ENCODE data around the gene HDAC2.

DNA sequence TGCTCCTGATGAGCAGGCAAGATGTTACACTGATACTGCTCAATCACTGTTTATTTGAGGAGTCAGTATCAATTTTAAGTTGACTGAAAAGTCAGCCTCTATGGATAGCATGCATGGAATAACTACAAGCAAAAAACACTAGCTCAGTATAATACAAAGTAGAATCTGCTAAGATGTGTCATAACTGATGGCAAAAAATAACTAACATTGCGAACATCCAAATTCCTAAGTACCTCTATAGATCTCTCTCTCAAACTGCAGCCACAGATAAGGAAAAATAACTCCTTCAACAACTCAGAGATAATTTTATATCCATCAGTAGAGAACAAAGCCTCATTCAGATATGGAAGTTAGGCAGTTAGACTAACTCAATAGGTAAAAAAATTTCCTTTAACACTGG lies 16.3 kb downstream of the HDAC2 start:
- TF ChIP-seq, protein P1, sequence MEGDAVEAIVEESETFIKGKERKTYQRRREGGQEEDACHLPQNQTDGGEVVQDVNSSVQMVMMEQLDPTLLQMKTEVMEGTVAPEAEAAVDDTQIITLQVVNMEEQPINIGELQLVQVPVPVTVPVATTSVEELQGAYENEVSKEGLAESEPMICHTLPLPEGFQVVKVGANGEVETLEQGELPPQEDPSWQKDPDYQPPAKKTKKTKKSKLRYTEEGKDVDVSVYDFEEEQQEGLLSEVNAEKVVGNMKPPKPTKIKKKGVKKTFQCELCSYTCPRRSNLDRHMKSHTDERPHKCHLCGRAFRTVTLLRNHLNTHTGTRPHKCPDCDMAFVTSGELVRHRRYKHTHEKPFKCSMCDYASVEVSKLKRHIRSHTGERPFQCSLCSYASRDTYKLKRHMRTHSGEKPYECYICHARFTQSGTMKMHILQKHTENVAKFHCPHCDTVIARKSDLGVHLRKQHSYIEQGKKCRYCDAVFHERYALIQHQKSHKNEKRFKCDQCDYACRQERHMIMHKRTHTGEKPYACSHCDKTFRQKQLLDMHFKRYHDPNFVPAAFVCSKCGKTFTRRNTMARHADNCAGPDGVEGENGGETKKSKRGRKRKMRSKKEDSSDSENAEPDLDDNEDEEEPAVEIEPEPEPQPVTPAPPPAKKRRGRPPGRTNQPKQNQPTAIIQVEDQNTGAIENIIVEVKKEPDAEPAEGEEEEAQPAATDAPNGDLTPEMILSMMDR (IDR thresholded peaks at IDR 0.05; ENCODE audit: low read depth, low read length, poor library complexity, severe bottlenecking), result no peak
- no peak for TF ChIP-seq EZH2phosphoT487 (IDR thresholded peaks at IDR 0.05; ENCODE audit: borderline replicate concordance, low read length)
